Non-pigmented ciliary epithelial cell (primary cell): Measurements from ENCODE around the gene IFNA16.
A peak's percentile ranks its signal among the peaks of the same experiment; 100 is the strongest.
"Not testable (repeated sequence)": the region's sequence is repeated elsewhere in the genome, so short reads cannot be mapped to it uniquely, and the experiment has no call there.

Experiments
- DNase-seq: peaks from one replicate; pipeline ENCODE4 v3.0.0-alpha.2; 2010; ENCODE audit warnings: low read depth

The IFNA16 gene

DNA sequence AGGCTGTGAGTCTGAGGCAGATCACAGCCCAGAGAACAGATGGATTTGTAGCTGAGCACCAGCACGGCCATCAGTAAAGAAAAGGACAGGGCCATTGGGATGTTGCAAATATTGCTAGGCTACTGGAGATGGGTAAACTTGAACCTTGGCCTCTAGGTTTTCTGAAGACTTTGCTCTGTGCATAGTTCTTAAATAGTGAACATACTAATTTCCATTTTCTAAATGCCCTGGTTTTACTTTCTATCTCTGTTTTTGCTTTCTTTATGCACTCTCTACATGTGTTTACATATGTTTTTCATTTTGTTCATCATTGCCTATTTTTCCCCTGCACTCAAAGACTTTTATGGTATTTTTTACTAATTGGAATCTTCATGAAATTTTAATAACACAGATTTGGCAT, at the start of gene IFNA16:
TSS of gene IFNA16 (minus strand) at position 101 of the 400 bp plus-strand sequence. CDS start at position 95, 6 bp downstream.
- DNase-seq: not testable (repeated sequence)

DNA sequence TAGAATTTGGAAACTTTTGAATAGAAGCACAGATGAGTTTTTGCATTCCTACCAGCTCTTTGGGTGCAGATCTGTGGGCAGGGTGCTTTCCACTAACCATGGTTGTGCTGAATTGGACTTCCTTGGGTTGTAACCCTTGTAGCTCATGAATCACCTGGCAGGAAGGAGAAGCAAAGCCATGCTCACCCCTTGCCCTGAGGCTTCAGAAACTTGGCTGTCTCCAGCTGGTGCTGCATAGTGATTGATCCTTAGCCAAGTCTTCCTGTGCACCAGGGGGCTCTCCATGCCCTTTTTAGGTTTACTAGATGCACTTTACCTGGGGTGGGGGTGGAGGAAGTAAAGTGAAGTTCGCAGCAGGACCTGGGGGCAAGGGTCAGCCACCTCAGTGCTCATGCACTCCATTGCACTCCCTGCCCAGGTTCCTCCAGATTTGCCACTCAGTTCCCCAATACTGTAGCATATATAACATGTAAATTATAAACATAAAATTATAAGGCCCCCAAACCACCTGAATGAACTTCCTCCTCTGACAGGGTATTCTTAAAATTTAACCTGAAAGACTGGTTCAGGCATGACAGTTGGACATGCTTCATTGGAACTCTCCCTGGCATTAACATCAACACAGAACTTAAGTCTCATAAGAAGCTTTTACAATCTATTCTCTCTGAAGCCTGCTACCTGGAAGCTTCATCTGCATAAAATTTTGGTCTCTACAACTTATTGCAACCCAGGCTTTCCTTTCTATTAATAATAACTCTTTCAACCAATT, 48.5 kb upstream of the IFNA16 start:
- DNase-seq: no peak

DNA sequence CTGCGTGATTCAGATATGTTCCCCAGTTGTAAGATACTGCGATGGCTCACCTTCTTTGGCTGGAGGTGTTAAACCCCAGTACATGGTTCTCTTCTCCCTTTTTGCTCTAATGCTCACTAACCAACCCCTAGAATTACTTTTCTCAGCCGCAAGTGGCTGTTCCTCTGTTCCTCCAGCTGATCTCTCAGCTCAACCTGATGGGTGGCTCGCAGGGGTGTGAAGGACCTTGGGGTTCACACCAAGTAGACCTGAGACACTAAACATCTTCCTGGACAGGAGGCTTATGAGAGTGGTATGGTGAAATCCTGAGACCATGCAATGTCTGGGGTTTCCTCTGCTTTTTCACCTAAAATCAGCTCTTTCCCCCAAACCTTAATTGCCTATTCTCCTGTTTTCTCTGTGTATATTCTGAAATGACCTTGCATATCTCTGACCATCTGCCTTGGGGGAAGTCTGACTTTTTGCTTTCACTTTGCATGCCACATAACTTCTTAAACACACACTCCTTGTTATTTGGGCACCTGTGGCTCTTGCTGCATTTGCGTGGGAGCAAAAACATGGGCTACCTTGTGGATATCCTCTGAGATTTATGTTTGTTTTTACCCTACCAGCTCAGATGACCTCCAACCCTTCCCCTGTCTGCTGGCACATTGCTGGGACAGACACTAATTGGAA, 38.6 kb upstream of the IFNA16 start:
- no peak for DNase-seq

DNA sequence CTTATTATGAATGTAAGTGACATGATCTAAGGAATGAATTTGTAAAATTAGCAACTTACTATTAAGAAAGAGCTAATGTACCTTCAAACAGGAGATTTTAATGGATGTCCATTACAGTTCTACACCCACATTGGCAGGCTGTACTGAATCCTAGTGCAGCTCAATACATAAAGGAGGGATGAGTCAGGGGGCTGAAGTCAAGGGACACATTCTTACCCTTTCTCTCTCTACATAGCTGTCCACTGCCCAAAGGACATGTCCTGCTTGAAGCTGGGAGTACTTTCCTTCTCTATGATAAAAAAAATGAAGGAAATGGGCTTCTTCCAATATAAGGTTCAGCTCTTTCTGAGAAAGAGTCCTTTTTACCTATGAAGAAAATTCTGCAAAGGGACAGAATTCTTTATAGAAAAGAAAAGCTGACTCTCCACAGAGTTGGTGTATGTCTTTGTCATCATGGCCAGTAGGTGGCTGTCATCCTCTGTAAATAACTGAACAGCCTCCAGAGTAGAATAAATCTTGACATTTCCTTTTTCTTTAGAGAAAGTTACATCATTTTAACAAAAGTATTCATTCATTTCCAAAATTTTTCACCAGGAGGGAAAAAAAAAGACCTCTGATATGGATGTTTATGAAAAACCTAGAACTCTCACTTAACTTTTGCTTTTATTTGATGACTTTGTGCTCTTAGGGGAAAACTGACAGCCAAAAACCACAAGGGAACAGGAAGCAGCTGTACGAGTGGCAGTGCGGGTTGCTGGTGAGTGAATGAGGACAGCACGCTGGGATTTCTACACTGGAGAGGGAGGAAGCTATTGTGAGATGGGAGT, 35.8 kb upstream of the IFNA16 start:
- peak; percentile 4 for DNase-seq

DNA sequence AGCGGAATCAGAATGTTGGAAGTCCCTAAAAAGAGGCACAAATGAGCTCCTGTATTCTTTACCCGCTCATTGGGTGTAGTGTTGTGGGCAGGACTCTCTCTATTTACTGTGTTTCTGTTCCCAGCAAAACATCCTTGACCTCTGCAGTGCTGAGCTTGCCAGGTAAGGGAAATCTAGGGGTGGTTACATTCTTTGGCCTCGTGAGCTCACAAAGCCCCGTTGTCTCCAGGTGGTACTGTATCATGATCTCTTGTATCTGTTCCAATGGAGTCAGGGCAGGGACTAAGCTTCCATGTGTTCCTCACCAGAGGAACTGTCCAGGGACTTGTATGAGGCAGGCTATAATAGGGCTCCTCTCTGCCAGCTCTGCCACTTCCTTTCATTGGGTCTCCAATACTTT, 34.5 kb upstream of the IFNA16 start:
- no peak for DNase-seq

DNA sequence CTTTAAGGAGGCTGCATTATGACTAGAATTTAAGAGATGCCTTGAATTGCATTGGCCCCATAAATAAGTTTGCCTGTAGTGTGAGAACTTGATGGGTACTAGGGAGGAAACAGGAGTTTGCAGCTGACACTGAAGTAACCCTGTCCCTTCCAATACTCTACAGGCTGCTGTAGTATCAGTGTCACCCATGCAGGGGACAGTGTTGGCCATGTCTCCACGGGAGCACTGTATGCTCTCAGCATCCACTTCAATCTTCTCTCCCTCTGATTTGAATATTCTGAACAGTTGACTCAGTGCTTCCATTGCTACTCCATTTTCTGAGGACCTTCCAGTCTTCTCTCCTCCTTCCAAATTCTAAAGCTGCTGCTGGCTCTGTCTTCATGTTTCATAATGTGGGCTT, 34.1 kb upstream of the IFNA16 start:
- DNase-seq: no peak

DNA sequence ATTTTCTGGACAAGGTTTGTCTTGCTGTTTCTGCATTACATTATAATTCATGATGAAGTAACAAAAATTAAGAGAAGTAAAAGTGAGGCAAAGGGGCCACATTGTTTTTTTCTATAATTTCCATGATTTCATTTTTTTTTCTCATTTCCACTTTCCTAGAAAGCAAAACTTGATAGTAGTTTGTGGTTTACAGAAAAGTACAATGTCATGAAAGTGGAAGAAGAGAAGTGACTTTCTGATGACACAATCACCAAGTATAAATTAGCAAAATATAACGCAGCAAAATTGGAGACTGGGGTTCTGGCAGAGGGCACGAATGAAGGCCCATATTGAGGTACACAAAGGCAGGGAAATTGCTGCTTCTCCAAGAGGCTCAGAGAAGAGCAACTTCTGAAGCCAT, 27.7 kb upstream of the IFNA16 start:
- DNase-seq: no peak

DNA sequence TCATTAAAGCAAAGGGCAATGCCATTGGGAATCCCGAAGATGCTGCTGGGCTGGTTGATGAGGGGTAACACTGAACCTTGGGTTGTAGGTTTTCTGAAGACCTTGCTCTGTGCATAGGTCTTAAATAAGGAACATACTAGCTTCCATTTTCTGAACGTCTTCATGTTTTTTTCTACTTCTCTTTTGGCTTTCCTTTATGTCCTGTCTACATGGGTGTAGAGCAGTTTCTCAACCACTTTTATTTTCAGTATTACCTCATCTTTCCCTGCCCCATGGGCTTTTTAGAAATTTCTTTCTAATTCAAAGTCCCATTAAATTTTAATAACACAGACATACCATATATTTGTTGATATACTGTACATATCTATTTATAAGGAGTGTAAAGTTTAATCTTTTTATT, 22.8 kb upstream of the IFNA16 start, which contains the start of gene IFNA14:
TSS of gene IFNA14 (minus strand) at position 95 of the 400 bp plus-strand sequence. CDS start at position 25, 70 bp downstream.
- DNase-seq: no peak

DNA sequence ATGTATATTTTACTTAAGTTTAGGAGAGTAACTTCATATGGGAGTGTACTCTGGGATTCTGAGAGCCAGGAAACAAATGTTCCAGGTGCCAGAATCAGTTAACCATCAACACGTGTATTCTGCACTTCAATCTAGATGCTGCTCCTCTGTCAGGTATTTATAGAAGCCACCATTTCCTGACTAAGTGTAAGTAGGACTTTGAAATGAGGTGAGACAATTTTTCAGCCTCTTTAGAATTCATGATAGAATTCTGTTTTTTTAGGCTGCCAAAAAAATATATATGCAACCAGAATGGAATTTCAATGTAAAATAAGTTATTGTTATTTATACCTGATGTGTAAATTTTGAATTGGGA, 19.2 kb upstream of the IFNA16 start:
- not testable (repeated sequence) for DNase-seq

DNA sequence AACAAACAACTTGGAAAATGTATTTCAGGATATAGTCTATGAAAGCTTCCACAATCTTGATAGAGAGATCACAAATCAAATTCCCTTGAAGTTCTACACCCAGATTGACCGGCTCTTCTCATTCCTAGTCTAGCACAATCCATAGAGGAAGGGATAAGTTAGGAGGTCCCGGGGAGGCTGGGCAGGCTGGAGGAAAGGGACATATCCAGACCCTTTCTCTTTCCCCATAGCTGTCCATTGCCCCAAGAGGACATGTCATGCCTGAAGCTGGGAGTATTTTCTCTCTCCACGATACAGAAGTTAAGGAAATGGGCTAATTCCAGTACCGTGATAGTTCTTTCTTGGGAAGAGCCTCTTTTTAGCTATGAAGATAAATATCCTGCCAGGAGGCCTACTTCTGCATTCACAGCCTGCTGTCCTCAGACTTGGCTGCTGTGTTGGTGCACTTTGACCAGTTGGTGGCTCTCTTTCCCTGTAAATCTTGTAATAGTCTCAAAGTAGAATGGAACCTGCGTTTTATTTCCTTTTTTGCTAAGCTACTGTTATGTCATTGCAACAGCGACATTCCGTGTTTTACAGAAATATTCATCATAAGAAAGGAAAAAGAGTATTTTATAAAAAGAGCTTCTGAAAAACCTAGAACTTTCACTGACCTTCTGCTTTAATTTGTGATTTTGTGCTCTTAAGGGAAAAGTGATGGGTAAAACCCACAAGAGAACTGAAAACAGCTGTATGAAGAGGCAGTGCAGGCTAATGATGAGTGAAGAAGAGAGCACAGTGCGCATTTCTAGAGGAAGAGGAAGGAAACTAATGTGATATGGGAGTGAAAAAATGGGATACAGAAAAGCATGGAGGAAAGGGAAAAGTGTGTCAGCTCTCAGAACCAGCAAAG, 18.6 kb upstream of the IFNA16 start:
- peak; percentile 6 for DNase-seq

DNA sequence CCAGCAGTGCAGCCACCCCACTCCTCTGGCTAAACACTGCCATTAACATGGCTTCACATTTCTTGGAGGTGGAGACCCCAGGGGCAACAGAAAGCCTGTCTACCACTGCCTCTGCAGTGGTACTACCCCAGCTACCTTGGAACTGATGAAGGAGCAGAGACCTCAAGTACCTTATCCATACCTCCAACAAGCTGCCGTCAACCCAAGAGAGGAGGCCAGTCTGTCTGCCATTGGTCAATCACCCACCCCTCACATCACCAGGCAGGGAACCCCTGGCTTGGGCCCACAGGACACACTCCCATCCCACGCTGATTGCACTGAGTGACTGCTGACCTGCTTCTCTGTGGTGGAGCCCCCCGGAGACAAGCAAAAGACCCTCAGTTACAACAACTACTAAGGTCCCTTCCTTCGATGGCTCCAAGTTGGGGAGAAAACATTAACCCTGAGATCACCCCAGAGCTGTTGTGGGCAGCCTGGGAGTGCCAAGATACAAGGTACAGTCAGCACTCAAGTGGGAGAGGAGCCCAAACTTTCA, 17.1 kb upstream of the IFNA16 start:
- DNase-seq: no peak

DNA sequence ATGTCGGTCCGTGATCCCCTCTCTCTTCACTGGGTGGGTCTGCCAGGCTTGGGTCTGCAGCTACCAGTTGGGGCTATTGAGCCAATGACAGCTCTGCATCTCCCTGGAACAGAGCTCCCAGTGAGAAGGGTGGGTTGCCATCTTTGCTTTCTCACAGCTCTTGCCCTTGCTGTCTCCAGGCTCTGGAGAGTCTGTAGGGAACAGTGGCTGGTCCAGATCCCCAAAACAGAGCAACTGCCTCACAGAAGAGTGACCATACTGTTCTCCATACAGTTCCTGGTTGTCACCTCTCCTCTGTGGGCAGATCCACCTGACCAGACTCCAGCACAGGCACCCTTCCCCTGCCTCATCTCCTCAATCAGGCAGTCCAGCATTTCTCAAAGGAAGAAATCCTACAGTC, 16.1 kb upstream of the IFNA16 start:
- no peak for DNase-seq

DNA sequence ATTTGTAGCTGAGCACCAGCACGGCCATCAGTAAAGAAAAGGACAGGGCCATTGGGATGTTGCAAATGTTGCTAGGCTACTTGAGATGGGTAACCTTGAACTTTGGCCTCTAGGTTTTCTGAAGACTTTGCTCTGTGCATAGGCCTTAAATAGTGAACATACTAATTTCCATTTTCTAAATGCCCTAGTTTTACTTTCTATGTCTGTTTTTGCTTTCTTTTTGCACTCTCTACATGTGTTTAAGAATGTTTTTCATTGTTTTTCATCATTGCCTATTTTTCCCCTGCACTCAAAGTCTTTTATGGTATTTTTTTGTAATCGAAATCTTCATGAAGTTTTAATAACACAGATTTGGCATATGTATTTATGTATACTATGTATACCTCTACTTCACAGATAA, 11.0 kb upstream of the IFNA16 start, which contains the start of gene IFNA17:
TSS of gene IFNA17 (minus strand) at position 101 of the 400 bp plus-strand sequence. CDS start at position 52, 49 bp downstream.
- DNase-seq: no peak

DNA sequence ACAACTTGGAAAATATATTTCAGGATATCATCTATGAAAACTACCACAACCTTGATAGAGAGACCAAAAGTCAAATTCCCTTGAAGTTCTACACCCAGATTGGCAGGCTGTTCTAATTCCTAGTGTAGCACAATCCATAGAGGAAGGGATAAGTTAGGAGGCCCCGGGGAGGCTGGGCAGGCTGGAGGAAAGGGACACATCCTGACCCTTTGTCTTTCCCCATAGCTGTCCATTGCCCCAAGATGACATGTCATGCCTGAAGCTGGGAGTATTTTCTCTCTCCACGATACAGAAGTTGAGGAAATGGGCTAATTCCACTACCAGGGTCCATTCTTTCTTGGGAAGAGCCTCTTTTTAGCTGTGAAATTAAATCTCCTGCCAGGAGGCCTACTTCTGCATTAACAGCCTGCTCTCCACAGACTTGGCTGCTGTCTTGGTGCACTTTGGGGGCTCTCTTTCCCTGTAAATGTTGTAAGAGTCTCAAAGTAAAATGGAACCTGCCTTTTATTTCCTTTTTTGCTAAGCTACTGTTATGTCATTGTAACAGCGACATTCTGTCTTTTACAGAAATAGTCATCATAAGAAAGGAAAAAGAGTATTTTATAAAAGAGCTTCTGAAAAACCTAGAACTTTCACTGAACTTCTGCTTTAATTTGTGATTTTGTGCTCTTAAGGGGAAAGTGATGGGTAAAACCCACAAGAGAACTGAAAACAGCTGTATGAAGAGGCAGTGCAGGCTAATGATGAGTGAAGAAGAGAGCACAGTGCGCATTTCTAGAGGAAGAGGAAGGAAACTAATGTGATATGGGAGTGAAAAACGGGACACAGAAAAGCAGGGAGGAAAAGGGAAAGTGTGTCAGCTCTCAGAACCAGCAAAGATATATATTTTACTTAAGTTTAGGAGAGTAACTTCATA, 3.4 kb downstream of the IFNA16 start:
- not testable (repeated sequence) for DNase-seq

DNA sequence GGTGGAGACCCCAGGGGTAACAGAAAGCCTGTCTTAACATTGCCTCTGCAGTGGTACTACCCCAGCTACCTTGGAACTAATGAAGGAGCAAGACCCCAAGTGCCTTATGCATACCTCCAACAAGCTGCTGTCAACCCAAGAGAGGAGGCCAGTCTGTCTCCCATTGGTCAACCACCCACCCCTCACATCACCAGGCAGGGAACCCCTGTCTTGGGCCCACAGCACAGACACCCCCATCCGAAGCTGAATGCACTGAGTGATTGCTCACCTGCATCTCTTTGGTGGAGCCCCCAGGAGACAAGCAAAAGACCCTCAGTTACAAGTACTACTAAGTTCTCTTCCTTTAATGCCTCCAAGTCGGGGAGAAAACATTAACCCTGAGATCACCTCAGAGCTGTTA, 5.0 kb downstream of the IFNA16 start:
- not testable (repeated sequence) for DNase-seq

DNA sequence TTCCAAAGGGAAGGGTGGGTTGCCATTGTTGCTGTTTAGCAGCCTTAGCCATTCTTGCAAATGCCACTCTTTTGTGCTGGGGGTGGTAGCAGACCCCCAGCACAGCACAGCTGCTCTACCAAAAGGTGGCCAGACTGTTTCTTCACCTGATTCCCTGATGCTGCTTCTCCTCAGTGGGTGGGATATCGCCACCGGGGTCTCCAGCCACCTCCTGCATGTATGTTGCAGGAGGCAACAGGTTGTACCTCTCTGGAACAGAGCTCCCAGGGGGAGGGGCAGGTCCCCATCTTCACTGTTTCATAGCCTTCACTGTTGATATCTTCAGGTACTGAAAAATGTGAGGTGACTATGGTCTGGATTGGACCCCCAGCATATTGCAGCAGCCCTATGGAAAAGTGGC, 6.3 kb downstream of the IFNA16 start:
- not testable (repeated sequence) for DNase-seq

DNA sequence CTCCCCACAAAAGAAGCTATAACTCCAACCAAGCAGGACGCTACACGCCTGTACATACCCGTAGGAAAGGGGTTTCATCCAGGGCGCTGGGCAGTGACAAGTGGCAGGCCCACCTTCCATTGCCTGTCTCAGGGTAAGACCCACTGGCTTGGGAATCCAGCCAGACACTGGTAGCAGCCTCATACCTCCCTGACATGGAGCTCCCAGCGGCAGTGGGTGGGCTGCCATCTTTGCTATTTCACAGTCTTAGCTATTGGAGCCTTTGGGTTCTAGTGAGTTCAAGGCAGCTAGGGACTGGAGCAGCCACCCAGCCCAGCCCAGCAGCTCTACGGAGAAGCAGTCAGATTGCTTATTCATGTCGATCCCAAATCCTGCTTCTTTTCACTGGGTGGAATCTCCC, 6.8 kb downstream of the IFNA16 start:
- DNase-seq: no peak

DNA sequence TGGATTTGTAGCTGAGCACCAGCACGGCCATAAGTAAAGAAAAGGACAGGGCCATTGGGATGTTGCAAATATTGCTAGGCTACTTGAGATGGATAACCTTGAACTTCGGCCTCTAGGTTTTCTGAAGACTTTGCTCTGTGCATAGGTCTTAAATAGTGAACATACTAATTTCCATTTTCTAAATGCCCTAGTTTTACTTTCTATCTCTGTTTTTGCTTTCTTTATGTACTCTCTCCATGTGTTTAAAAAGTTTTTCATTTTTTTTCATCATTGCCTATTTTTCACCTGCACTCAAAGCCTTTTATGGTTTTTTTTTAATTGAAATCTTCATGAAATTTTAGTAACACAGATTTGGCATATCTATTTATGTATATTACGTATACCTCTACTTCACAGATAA, 10.1 kb downstream of the IFNA16 start, which contains the start of gene IFNA10:
TSS of gene IFNA10 (minus strand) at position 101 of the 400 bp plus-strand sequence. CDS start at position 55, 46 bp downstream.
- DNase-seq: not testable (repeated sequence)

DNA sequence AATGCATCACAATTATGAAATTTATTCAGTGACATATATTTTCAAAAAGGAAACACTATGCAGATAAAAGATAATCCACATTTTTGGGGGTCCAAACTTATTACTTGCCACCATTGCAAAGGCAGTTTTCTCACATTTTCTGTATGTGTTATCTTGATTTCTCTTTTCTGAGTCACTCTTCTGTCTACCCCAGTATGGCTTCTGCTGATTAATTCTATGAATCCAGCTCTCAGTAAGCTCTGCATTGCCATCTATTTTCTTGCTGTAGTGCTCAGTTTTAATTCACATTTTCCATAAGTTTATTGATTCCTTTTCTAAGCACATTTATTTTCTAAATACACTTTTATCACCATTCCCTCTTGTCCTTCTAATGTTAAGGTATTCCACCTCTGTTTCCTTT, 11.9 kb downstream of the IFNA16 start:
- no peak for DNase-seq

DNA sequence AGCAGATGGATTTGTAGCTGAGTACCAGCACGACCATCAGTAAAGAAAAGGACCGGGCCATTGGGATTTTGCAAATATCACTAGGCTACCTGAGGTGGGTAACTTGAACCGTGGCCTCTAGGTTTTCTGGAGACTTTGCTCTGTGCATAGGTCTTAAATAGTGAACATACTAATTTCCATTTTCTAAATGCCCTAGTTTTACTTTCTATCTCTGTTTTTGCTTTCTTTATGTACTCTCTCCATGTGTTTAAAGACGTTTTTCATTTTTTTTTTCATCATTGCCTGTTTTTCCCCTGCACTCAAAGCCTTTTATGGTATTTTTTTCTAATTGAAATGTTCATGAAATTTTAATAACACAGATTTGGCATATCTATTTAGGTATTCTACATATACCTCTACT, 15.0 kb downstream of the IFNA16 start, which contains the start of gene IFNA7:
TSS of gene IFNA7 (minus strand) at position 101 of the 400 bp plus-strand sequence. CDS start at position 61, 40 bp downstream.
- not testable (repeated sequence) for DNase-seq
